SU-DHL-6 (cell line): ENCODE data around the gene GAS2L2.

Experiments used
- H2AFZ ChIP-seq: fragments of 200-600 bp; sonication (generic); 2 replicates; pipeline ENCODE4 v1.6.1; 2014; ENCODE audit warnings: low read depth, mild to moderate bottlenecking, moderate library complexity, mixed read lengths, antibody characterized with exemption, low read length; ENCODE audit not compliant: severe bottlenecking
- H3F3A ChIP-seq: fragments of 200-600 bp; shearing (Covaris generic); 2 replicates; pipeline ENCODE4 v1.6.0; 2016; ENCODE audit warnings: antibody characterized with exemption, mild to moderate bottlenecking; ENCODE audit not compliant: insufficient read depth
- H3K27ac ChIP-seq: fragments of 200-600 bp; sonication (generic); 2 replicates; pipeline ENCODE4 v1.5.1; 2016; ENCODE audit warnings: low read depth, mild to moderate bottlenecking, low read length, moderate library complexity, mixed read lengths
- H3K27me3 ChIP-seq: fragments of 200-600 bp; sonication (generic), shearing (Covaris generic); 2 replicates; pipeline ENCODE4 v1.6.0; 2014; ENCODE audit warnings: mild to moderate bottlenecking, low read length
- H3K36me3 ChIP-seq: fragments of 200-600 bp; sonication (generic); 2 replicates; pipeline ENCODE4 v1.6.1; 2014; ENCODE audit warnings: mild to moderate bottlenecking, low read length, mixed read lengths
- H3K4me2 ChIP-seq: fragments of 300-600, 200-600 bp; shearing (Covaris generic), sonication (generic); 2 replicates; pipeline ENCODE4 v1.6.0; 2014; ENCODE audit warnings: low read length, low read depth, mild to moderate bottlenecking; ENCODE audit not compliant: poor library complexity, severe bottlenecking
- H3K4me3 ChIP-seq: fragments of 200-600 bp; sonication (generic); 2 replicates; pipeline ENCODE4 v1.5.1; 2014; ENCODE audit warnings: antibody characterized with exemption, low read length, mild to moderate bottlenecking, mixed read lengths; ENCODE audit not compliant: insufficient read depth, poor library complexity, severe bottlenecking
- H3K79me2 ChIP-seq: fragments of 200-600 bp; sonication (generic); 2 replicates; pipeline ENCODE4 v1.6.1; 2014; ENCODE audit warnings: mild to moderate bottlenecking, low read length, moderate library complexity; ENCODE audit not compliant: insufficient read depth
- H3K9ac ChIP-seq: fragments of 200-600 bp; sonication (generic); 2 replicates; pipeline ENCODE4 v1.7.0; 2014; ENCODE audit warnings: mild to moderate bottlenecking, low read length
- H3K9me2 ChIP-seq: fragments of 200-600 bp; sonication (generic); replicated peaks from 2 replicates; pipeline ENCODE4 v1.6.1; 2014; ENCODE audit warnings: low read length; ENCODE audit not compliant: insufficient read depth
- H3K9me3 ChIP-seq: fragments of 200-600 bp; sonication (generic); 2 replicates; pipeline ENCODE4 v1.6.1; 2014; ENCODE audit warnings: low read length, mixed read lengths; ENCODE audit not compliant: insufficient read depth
- H4K20me1 ChIP-seq: fragments of 200-600 bp; sonication (generic); 2 replicates; pipeline ENCODE4 v1.6.1; 2014; ENCODE audit warnings: low read depth, mild to moderate bottlenecking, antibody characterized with exemption, low read length, moderate library complexity, mixed read lengths
- CTCF ChIP-seq: fragments of 200-600 bp; sonication (generic); IDR thresholded peaks from one replicate; pipeline ENCODE4 v1.5.1; 2017; ENCODE audit warnings: antibody characterized with exemption, mild to moderate bottlenecking, low read length, moderate library complexity; ENCODE audit not compliant: insufficient read depth, poor library complexity, severe bottlenecking
- EZH2phosphoT487 ChIP-seq: fragments of 200-600 bp; sonication (generic), shearing (Covaris generic); conservative IDR thresholded peaks from 2 replicates; pipeline ENCODE4 v1.6.1; 2018; ENCODE audit warnings: mild to moderate bottlenecking, antibody characterized with exemption, low read length, moderate library complexity, mixed read lengths

GAS2L2 gene

GRCh38 chr17:35700150-35700549 lies 52.9 kb downstream of the GAS2L2 start:
- H3K27ac ChIP-seq = no peak overlapping the region
- no peaks in the 10 kb centered on the region for H3K9me2 ChIP-seq
- no peaks in the 10 kb centered on the region for H3K9me3 ChIP-seq
- no peak overlapping the region for H2AFZ ChIP-seq
- H3F3A ChIP-seq = no peaks in the 10 kb centered on the region
- no peaks in the 10 kb centered on the region for H3K27me3 ChIP-seq
- no peaks in the 10 kb centered on the region for H3K36me3 ChIP-seq
- H3K4me2 ChIP-seq = no peak overlapping the region
- no peaks in the 10 kb centered on the region for H3K79me2 ChIP-seq
- no peak overlapping the region for H3K9ac ChIP-seq
- TF ChIP-seq CTCF (no peak), EZH2phosphoT487 (no peak)
- no peak overlapping the region for H3K4me3 ChIP-seq
- H4K20me1 ChIP-seq = no peaks in the 10 kb centered on the region

DNA sequence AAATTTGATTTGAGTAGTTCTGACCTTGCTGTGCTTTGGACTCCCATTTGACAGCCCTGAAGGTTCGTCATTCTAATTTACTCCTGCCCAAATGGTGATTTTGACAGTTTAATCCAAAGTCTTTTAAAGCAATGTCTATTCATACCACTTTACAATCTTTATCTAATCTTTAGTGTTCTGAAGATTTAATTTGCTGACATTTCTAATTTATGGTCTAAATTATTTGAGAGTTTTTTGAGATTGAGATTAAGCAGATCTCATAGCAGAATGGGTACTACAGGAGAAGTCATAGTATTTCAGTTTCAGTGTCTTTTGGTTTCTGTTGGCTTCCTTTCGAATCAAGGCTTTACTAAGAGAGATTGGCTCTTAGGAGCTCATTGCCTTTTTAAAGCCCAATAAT lies 54.2 kb downstream of the GAS2L2 start:
- Histone ChIP-seq H2AFZ (no peak overlapping the region), H3F3A (no peaks in the 10 kb centered on the region), H3K9me3 (no peaks in the 10 kb centered on the region), H3K36me3 (0 out of 2 replicates have a peak, but pooled peaks cover 2% of the 10 kb centered on the region), H3K9ac (no peak overlapping the region), H3K9me2 (no peaks in the 10 kb centered on the region), H3K4me2 (no peak overlapping the region), H3K27me3 (no peaks in the 10 kb centered on the region), H3K4me3 (no peak overlapping the region), H4K20me1 (no peaks in the 10 kb centered on the region), H3K79me2 (no peaks in the 10 kb centered on the region), H3K27ac (no peak overlapping the region)
- TF ChIP-seq EZH2phosphoT487 (no peak), CTCF (no peak)

GRCh38 chr17:35695613-35696012 lies 57.4 kb downstream of the GAS2L2 start:
- Histone ChIP-seq H3K4me3 (no peak overlapping the region), H3K36me3 (0 out of 2 replicates have a peak, but pooled peaks cover 3% of the 10 kb centered on the region), H3K27me3 (no peaks in the 10 kb centered on the region), H3K9me3 (no peaks in the 10 kb centered on the region), H2AFZ (no peak overlapping the region), H3F3A (no peaks in the 10 kb centered on the region), H3K9me2 (no peaks in the 10 kb centered on the region), H3K79me2 (no peaks in the 10 kb centered on the region), H3K4me2 (no peak overlapping the region), H3K27ac (no peak overlapping the region), H4K20me1 (no peaks in the 10 kb centered on the region), H3K9ac (no peak overlapping the region)
- TF ChIP-seq EZH2phosphoT487 = no peak
- no peak for TF ChIP-seq CTCF

DNA sequence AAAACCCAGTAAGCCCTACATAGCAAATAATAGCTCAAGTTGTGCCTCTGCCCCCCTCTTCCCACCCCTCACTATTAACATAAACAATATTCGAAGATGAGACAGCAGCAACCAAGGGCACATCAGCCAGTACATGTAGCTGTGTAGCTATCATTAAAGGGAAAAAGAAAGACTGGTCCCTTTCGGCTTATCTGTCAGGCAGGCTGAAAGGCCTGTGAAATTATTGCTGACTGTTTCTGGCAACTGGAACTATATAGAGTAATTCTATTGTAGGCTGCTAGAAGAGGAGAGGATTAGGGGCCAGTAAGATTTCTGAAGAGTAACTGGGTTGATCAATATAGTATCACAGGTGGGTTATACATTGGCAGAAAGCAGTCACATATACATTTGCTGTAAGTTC lies 58.1 kb downstream of the GAS2L2 start:
- no peak for TF ChIP-seq CTCF
- no peak for TF ChIP-seq EZH2phosphoT487
- H3K27me3 ChIP-seq = no peaks in the 10 kb centered on the region
- no peaks in the 10 kb centered on the region for H4K20me1 ChIP-seq
- H3K4me2 ChIP-seq = no peak overlapping the region
- no peak overlapping the region for H2AFZ ChIP-seq
- 0 out of 2 replicates have a peak, but pooled peaks cover 3% of the 10 kb centered on the region for H3K36me3 ChIP-seq
- no peak overlapping the region for H3K9ac ChIP-seq
- no peaks in the 10 kb centered on the region for H3K79me2 ChIP-seq
- no peaks in the 10 kb centered on the region for H3F3A ChIP-seq
- H3K27ac ChIP-seq = no peak overlapping the region
- H3K9me2 ChIP-seq = no peaks in the 10 kb centered on the region
- H3K9me3 ChIP-seq = no peaks in the 10 kb centered on the region
- H3K4me3 ChIP-seq = no peak overlapping the region
